Suprapubic skin (tissue), 4 donors: ENCODE results near the gene PDE4B. TPM values are rescaled to one million over a fixed set of nuclear protein-coding genes. Genes with fewer than 3 reads are reported as not detected.

Experiments
- DNase-seq, 2 donors: peaks; one replicate each; pipeline ENCODE4 v3.0.0-alpha.2; 2019; ENCODE audit warnings: low spot score in 2 of 2
- H3K27ac ChIP-seq: fragments of 200-600 bp; sonication (generic); one replicate; pipeline ENCODE4 v1.5.1; 2019
- H3K27me3 ChIP-seq: fragments of 200-600 bp; sonication (generic); one replicate; pipeline ENCODE4 v1.5.1; 2019
- H3K36me3 ChIP-seq: fragments of 200-600 bp; sonication (generic); one replicate; pipeline ENCODE4 v1.5.1; 2019
- H3K4me1 ChIP-seq: fragments of 200-600 bp; sonication (generic); one replicate; pipeline ENCODE4 v1.5.1; 2019
- H3K4me3 ChIP-seq: fragments of 200-600 bp; sonication (generic); one replicate; pipeline ENCODE4 v1.5.1; 2019; ENCODE audit warnings: mild to moderate bottlenecking
- H3K9me3 ChIP-seq: fragments of 200-600 bp; sonication (generic); one replicate; pipeline ENCODE4 v1.5.1; 2019
- CTCF ChIP-seq, 2 donors: fragments of 200-600 bp in 1 of 2; fragments of 450-650 bp in 1 of 2; sonication (generic) in 1 of 2; IDR thresholded peaks; one replicate each; pipeline ENCODE4 v1.5.1; 2016 to 2019; ENCODE audit warnings: antibody characterized with exemption in 2 of 2, mild to moderate bottlenecking in 1 of 2, moderate library complexity in 1 of 2
- EP300 ChIP-seq: sonication (generic); formaldehyde crosslinking; IDR thresholded peaks from one replicate; pipeline ENCODE4 v1.6.1; 2017; ENCODE audit warnings: antibody characterized with exemption
- POLR2A ChIP-seq, 2 donors: fragments of 450-650 bp; IDR thresholded peaks; one replicate each; pipeline ENCODE4 v1.6.1; 2017; ENCODE audit warnings: antibody characterized with exemption in 2 of 2, mild to moderate bottlenecking in 2 of 2, moderate library complexity in 2 of 2
- POLR2AphosphoS5 ChIP-seq, 3 donors: sonication (generic); formaldehyde crosslinking; IDR thresholded peaks; one replicate each; pipeline ENCODE4 v1.6.1; 2017; ENCODE audit warnings: antibody characterized with exemption in 3 of 3
- WGBS: methylation state at CpG from one replicate; pipeline ENCODE4 v1.1.5; 2018; 5-methylcytosine and 5-hydroxymethylcytosine counted together
- total RNA-seq, 4 donors: library from RNA; depleted of rRNA; stranded (reverse); fragments of >200 nt; gene quantifications; one replicate each; pipeline ENCODE4 v1.1.0, GENCODE V29; 2016

Gene PDE4B
- total RNA-seq, 4 donors from 2014 or later, result 14.2 to 27.6 (median 16.7) TPM

DNA sequence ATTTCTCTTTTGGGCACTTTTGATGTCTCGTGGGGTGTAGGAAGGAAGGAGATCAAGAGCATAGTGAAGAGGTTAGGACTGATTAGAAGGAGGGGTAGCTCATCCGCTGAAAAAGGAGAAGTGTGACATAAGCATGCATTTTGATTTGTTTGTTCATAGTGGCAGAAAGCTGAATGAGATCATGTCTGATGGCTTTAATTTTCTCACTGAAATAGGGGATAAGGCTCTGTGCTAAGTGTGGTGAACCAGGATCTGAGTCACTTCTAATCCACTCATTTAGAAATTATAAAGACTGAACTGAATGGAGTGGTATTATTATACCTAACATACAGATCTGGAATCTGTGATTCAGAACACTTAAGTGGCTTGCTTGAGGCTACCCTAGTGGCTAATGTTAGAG, 344.5 kb downstream of the PDE4B start:
- no peak for DNase-seq
- H3K9me3 ChIP-seq, result no peaks in the 10 kb centered on the region
- H3K27me3 ChIP-seq, result no peaks in the 10 kb centered on the region
- H3K27ac ChIP-seq, result no peak overlapping the region
- no peaks in the 10 kb centered on the region for H3K36me3 ChIP-seq
- no peaks in the 10 kb centered on the region for H3K4me1 ChIP-seq
- TF ChIP-seq POLR2A (IDR thresholded peaks at IDR 0.05) (no peak), POLR2AphosphoS5 (IDR thresholded peaks at IDR 0.05) (no peak), CTCF (IDR thresholded peaks at IDR 0.05) (no peak), EP300 (no peak)
- H3K4me3 ChIP-seq, result no peak overlapping the region
- WGBS, result 33% methylated on average over 2 of the region's 2 CpGs

- H3K4me3 ChIP-seq, result no peak overlapping the region
- no peaks in the 10 kb centered on the region for H3K9me3 ChIP-seq
- DNase-seq, result no peak
- no peaks in the 10 kb centered on the region for H3K36me3 ChIP-seq
- H3K27ac ChIP-seq, result no peak overlapping the region
- no peak for TF ChIP-seq EP300
- no peak for TF ChIP-seq POLR2AphosphoS5 (IDR thresholded peaks at IDR 0.05)
- no peak for TF ChIP-seq CTCF (IDR thresholded peaks at IDR 0.05)
- TF ChIP-seq POLR2A (IDR thresholded peaks at IDR 0.05), result no peak
- no peaks in the 10 kb centered on the region for H3K27me3 ChIP-seq
- no peaks in the 10 kb centered on the region for H3K4me1 ChIP-seq
Measured at GRCh38 chr1:66138613-66139012, 345.9 kb downstream of the PDE4B start.

GRCh38 chr1:66140072-66140471, 347.4 kb downstream of the PDE4B start:
- H3K4me1 ChIP-seq, result no peaks in the 10 kb centered on the region
- no peaks in the 10 kb centered on the region for H3K27me3 ChIP-seq
- H3K4me3 ChIP-seq, result no peak overlapping the region
- 40% methylated on average over 5 of the region's 5 CpGs for WGBS
- no peaks in the 10 kb centered on the region for H3K36me3 ChIP-seq
- no peak overlapping the region for H3K27ac ChIP-seq
- DNase-seq, result no peak
- TF ChIP-seq CTCF (IDR thresholded peaks at IDR 0.05), result no peak
- no peaks in the 10 kb centered on the region for H3K9me3 ChIP-seq

DNA sequence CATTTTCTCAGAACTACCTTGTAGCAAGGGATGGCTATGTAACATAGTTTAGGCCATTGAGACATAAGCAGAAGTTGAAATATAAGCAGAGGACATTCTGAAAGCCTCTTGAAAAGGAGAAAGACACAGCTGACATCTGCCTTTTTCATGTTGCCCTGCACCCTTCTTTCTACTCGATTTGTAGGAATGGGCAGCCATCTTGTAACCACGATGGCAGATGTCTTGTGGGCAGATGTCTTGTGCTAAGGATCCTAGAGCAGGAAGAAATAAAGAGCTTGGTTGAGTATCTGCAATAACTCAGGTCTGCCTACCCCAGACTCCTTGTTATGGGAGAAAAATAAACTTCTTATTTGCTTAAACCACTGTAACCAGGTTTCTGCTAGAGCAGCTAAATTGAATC, 351.0 kb downstream of the PDE4B start:
- WGBS, result 70% methylated on average over 2 of the region's 2 CpGs
- H3K27ac ChIP-seq, result no peak overlapping the region

DNA sequence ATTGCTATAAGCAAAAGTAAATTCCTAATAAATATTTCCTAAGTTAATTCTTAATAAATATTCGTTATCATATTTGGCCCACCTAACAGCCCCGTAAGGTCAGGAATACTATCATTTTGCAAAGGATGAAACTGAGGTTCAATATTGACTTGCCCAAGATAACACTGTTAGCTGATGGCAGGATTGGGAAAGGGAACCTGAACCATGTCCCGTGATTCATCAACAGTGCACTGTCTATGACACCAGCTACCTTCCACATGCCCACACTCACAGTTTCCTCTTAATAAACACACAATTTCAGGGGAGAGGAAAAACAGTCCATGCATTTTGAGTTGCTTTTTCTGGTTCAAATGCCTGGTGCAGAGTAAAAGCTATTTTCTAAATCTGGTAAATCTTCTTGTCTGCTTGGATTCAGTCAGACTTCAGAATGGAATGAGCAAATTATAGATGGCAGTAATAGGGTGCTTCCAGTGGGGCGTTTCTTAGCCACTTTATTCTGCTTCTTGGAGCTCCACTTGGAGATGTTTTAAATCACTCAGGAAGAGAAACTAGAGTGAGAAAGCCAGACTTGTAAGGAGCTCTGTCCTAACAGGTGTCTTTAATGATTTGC, 354.6 kb downstream of the PDE4B start:
- 76% methylated on average over 4 of the region's 4 CpGs for WGBS
- no peaks in the 10 kb centered on the region for H3K36me3 ChIP-seq
- no peak for DNase-seq

More for the DNA sequence above, 351.0 kb downstream of the PDE4B start:
- Histone ChIP-seq H3K4me1 (no peaks in the 10 kb centered on the region), H3K9me3 (no peaks in the 10 kb centered on the region), H3K36me3 (no peaks in the 10 kb centered on the region), H3K27me3 (no peaks in the 10 kb centered on the region), H3K4me3 (no peak overlapping the region)
- no peak for DNase-seq
- no peak for TF ChIP-seq POLR2A (IDR thresholded peaks at IDR 0.05)
- no peak for TF ChIP-seq CTCF (IDR thresholded peaks at IDR 0.05)
- TF ChIP-seq POLR2AphosphoS5 (IDR thresholded peaks at IDR 0.05), result no peak
- TF ChIP-seq EP300, result no peak

More for the DNA sequence above, 354.6 kb downstream of the PDE4B start:
- H3K9me3 ChIP-seq, result no peaks in the 10 kb centered on the region
- TF ChIP-seq EP300, result no peak
- no peak for TF ChIP-seq POLR2A (IDR thresholded peaks at IDR 0.05)
- no peak for TF ChIP-seq CTCF (IDR thresholded peaks at IDR 0.05)
- no peak for TF ChIP-seq POLR2AphosphoS5 (IDR thresholded peaks at IDR 0.05)
- H3K27me3 ChIP-seq, result no peaks in the 10 kb centered on the region
- no peak overlapping the region for H3K4me3 ChIP-seq
- no peak overlapping the region for H3K27ac ChIP-seq
- no peaks in the 10 kb centered on the region for H3K4me1 ChIP-seq
